SH-SY5Y (cell line): Measurements from ENCODE around the gene DOCK4.

Experiments used
- GATA2 ChIP-seq: IDR thresholded peaks from 2 replicates; pipeline ENCODE4 v1.6.1; 2011; ENCODE audit warnings: mild to moderate bottlenecking, low read depth, low read length
- GATA3 ChIP-seq: IDR thresholded peaks from 2 replicates; pipeline ENCODE4 v1.6.1; 2011; ENCODE audit warnings: low read depth, mild to moderate bottlenecking, low read length, moderate library complexity

GRCh38 chr7:112124061-112124766 is 82.0 kb downstream of the DOCK4 start:
- no peak for TF ChIP-seq GATA2
- TF ChIP-seq GATA3 = no peak
